K562 (cell line): Measurements from ENCODE around the gene SLC25A45. TPM values are rescaled to one million over a fixed set of nuclear protein-coding genes. Genes with fewer than 3 reads are reported as not detected.

Experiments
- ATAC-seq: fragments of 200-7000 bp; cut with Tn5 transposase; 3 replicates; pipeline ENCODE4 v1.9.1; 2020; ENCODE audit warnings: moderate library complexity
- BruUV-seq: library from RNA; stranded (reverse); fragments of 400-500 nt; replicated peaks from 2 replicates; lab custom pipeline; 2021; lab: Mats Ljungman, UMichigan
- CTCF ChIA-PET: fragments of 300-600 bp; formaldehyde crosslinking; extraction: SDS; loops from one replicate; lab custom pipeline; 2021; ENCODE audit warnings: low intra/inter-chr PET ratio; lab: Yijun Ruan, JAX
- POLR2A ChIA-PET: fragments of 300-600, 350-650 bp; sonication (Branson Sonifier 250); formaldehyde crosslinking; extraction: SDS; loops from one replicate; lab custom pipeline; 2021; ENCODE audit warnings: antibody characterized with exemption, inconsistent platforms; lab: Yijun Ruan, JAX
- DNase-seq, 4 experiments: peaks; one replicate each; pipeline versions ENCODE4 v3.0.0 to v3.0.0-alpha.2; 2011 to 2018; ENCODE audit warnings: low spot score in 3 of 4, mixed read lengths in 3 of 4; ENCODE audit errors: extremely low read depth in 1 of 4
- FAIRE-seq: peaks from 2 replicates; lab custom pipeline; 2011; peaks lifted over from hg19 to GRCh38; lab: Jason Lieb, UNC
- H2AFZ ChIP-seq: 2 replicates; pipeline ENCODE4 v1.6.0; 2011; ENCODE audit warnings: low read depth, low read length, control low read depth, inconsistent platforms
- H3K27ac ChIP-seq: fragments of 200-600 bp; 3 replicates; pipeline ENCODE4 v1.8.0; 2011; ENCODE audit warnings: low read depth, mild to moderate bottlenecking, control low read depth, inconsistent platforms, low read length, moderate library complexity, mixed read lengths; ENCODE audit errors: extremely low read depth
- H3K27me3 ChIP-seq, 2 experiments: fragments of 300-600 bp in 1 of 2; 2 replicates in 1 of 2; 3 replicates in 1 of 2; pipeline versions ENCODE4 v1.6.0 to v1.8.0; 2011; ENCODE audit warnings: inconsistent platforms in 2 of 2, low read length in 2 of 2, mild to moderate bottlenecking in 1 of 2, mixed read lengths in 1 of 2, moderate library complexity in 1 of 2; ENCODE audit not compliant: control insufficient read depth in 2 of 2, insufficient read depth in 2 of 2
- H3K36me3 ChIP-seq: fragments of 300-600 bp; 3 replicates; pipeline ENCODE4 v1.8.0; 2011; ENCODE audit warnings: mild to moderate bottlenecking, low read length, inconsistent platforms; ENCODE audit not compliant: control insufficient read depth, insufficient read depth
- H3K4me1 ChIP-seq, 2 experiments: fragments of 200-600 bp in 1 of 2; replicated peaks in 1 of 2; 2 replicates in 1 of 2; 3 replicates in 1 of 2; pipeline versions ENCODE4 v1.5.1 to v1.8.0; 2011; ENCODE audit warnings: inconsistent platforms in 2 of 2, low read length in 2 of 2, mild to moderate bottlenecking in 1 of 2, mixed read lengths in 1 of 2, moderate library complexity in 1 of 2; ENCODE audit not compliant: control insufficient read depth in 2 of 2, insufficient read depth in 2 of 2
- H3K4me2 ChIP-seq: 2 replicates; pipeline ENCODE4 v1.6.1; 2011; ENCODE audit warnings: low read length, control low read depth, inconsistent platforms, mixed read lengths; ENCODE audit not compliant: insufficient read depth
- H3K4me3 ChIP-seq: fragments of 200-600 bp; sonication (generic), shearing (Covaris generic); 2 replicates; pipeline ENCODE4 v1.5.1; 2016; ENCODE audit warnings: control low read depth, inconsistent platforms
- H3K79me2 ChIP-seq: fragments of 200-600 bp; 3 replicates; pipeline ENCODE4 v1.8.0; 2011; ENCODE audit warnings: low read length, inconsistent platforms; ENCODE audit not compliant: control insufficient read depth, insufficient read depth
- H3K9ac ChIP-seq, 2 experiments: 2 replicates each; pipeline versions ENCODE4 v1.6.0 to v1.6.1; 2011; ENCODE audit warnings: low read depth in 2 of 2, low read length in 2 of 2, control low read depth in 1 of 2, inconsistent platforms in 1 of 2, mild to moderate bottlenecking in 1 of 2, mixed read lengths in 1 of 2; ENCODE audit not compliant: insufficient read depth in 1 of 2
- H3K9me1 ChIP-seq: one replicate; pipeline ENCODE4 v1.6.0; 2011; ENCODE audit warnings: inconsistent platforms, mild to moderate bottlenecking, low read length, moderate library complexity; ENCODE audit not compliant: control insufficient read depth, insufficient read depth
- H3K9me3 ChIP-seq: replicated peaks from 2 replicates; pipeline ENCODE4 v1.5.1; 2011; ENCODE audit warnings: low read depth, low read length, inconsistent platforms; ENCODE audit not compliant: control insufficient read depth, insufficient read depth
- H4K20me1 ChIP-seq: replicated peaks from 2 replicates; pipeline ENCODE4 v1.6.1; 2011; ENCODE audit warnings: low read length, inconsistent platforms, mixed read lengths; ENCODE audit not compliant: control insufficient read depth, insufficient read depth
- CHD1 ChIP-seq: fragments of 200-600 bp; sonication (generic); IDR thresholded peaks from one replicate; pipeline ENCODE4 v1.6.1; 2012; ENCODE audit warnings: mild to moderate bottlenecking, moderate library complexity, low read length, inconsistent platforms
- EGR1 ChIP-seq: fragments of 450-650 bp; conservative IDR thresholded peaks from 2 replicates; pipeline ENCODE4 v1.6.1; 2017; ENCODE audit warnings: mild to moderate bottlenecking
- FOXA3 ChIP-seq, 2 experiments: fragments of 450-650 bp in 1 of 2; sonication (generic) in 1 of 2; formaldehyde crosslinking; IDR thresholded peaks in 1 of 2; conservative IDR thresholded peaks in 1 of 2; 2 replicates each; pipeline versions ENCODE4 v1.4.0 to v1.8.0; 2020 to 2022; ENCODE audit warnings: mild to moderate bottlenecking in 2 of 2, missing genetic modification reagents in 1 of 2
- GABPB2 ChIP-seq: fragments of 250-450 bp; sonication (Bioruptor Pico); conservative IDR thresholded peaks from 2 replicates; pipeline ENCODE4 v1.5.1; 2021; ENCODE audit warnings: mild to moderate bottlenecking
- MAZ ChIP-seq, 2 experiments: fragments of 450-650 bp in 1 of 2; sonication (generic) in 1 of 2; formaldehyde crosslinking; IDR thresholded peaks in 1 of 2; conservative IDR thresholded peaks in 1 of 2; 2 replicates each; pipeline versions ENCODE4 v1.4.0 to v1.5.0; 2020; ENCODE audit warnings: mild to moderate bottlenecking in 1 of 2, missing genetic modification reagents in 1 of 2
- NR2F6 ChIP-seq: fragments of 450-650 bp; formaldehyde crosslinking; IDR thresholded peaks from 2 replicates; pipeline ENCODE4 v1.4.0; 2020; ENCODE audit warnings: mild to moderate bottlenecking
- RBFOX2 ChIP-seq: fragments of 200-400 bp; formaldehyde crosslinking; IDR thresholded peaks from 2 replicates; pipeline ENCODE4 v1.6.1; 2017; ENCODE audit warnings: low read depth, mild to moderate bottlenecking, low read length, moderate library complexity
- SMAD4 ChIP-seq: fragments of 250-450 bp; sonication (Bioruptor Pico); conservative IDR thresholded peaks from 2 replicates; pipeline ENCODE4 v1.8.0; 2021; ENCODE audit warnings: inconsistent platforms, mild to moderate bottlenecking, moderate library complexity
- SPI1 ChIP-seq: IDR thresholded peaks from 2 replicates; pipeline ENCODE4 v1.6.1; 2011; ENCODE audit warnings: low read depth, low read length, control low read depth, borderline replicate concordance
- WGBS: fragments of 100-300 bp; shearing (Covaris generic); methylation state at CpG from one replicate; pipeline ENCODE4 v1.1.6; 2016; ENCODE audit warnings: low coverage, mixed read lengths; ENCODE audit not compliant: insufficient coverage; ENCODE audit errors: missing lambda C conversion rate; 5-methylcytosine and 5-hydroxymethylcytosine counted together
- in situ Hi-C: fragments of 300-500 bp; cut with MboI; formaldehyde crosslinking; loops from 4 replicates; pipeline ENCODE4 v1.15.0; 2018; ENCODE audit warnings: inconsistent platforms, mixed read lengths
- intact Hi-C: fragments of 100-400 bp; cut with micrococcal nuclease; formaldehyde crosslinking; loops from 2 replicates; pipeline ENCODE4 v1.14.2; 2022
- polyA plus RNA-seq, 8 experiments: library from polyadenylated mRNA; depleted of rRNA in 4 of 8; stranded (reverse) in 5 of 8; unstranded in 3 of 8; fragments of >200 nt; fragmentation: Nextera tagmentation in 2 of 8; fragmentation: Illumina TruSeq in 1 of 8; extraction: Ambion mirVana in 2 of 8; extraction: Trizol in 1 of 8; gene quantifications; 2 replicates each; pipeline versions ENCODE4 v1.2.1 to v1.2.3, GENCODE V29; 2011 to 2014; ENCODE audit warnings: inconsistent platforms in 1 of 8, missing spikeins in 1 of 8
- total RNA-seq, 7 experiments: library from RNA; depleted of rRNA in 6 of 7; stranded (reverse); fragments of >200 nt in 6 of 7; fragmentation: Illumina TruSeq in 2 of 7; extraction: Trizol in 2 of 7; gene quantifications; 2 replicates each; pipeline versions ENCODE4 v1.2.1 to v1.2.3, GENCODE V29; 2011 to 2021; ENCODE audit warnings: low replicate concordance in 1 of 7
- TF ChIP-seq, protein P1 (sequence below): sonication (generic); formaldehyde crosslinking; IDR thresholded peaks from 2 replicates; pipeline ENCODE4 v1.8.1; 2023; ENCODE audit warnings: mild to moderate bottlenecking, missing genetic modification reagents
- TF ChIP-seq, protein P2 (sequence below): fragments of 450-650 bp; IDR thresholded peaks from 2 replicates; pipeline ENCODE4 v1.6.1; 2018; ENCODE audit not compliant: partially characterized antibody

The SLC25A45 gene
- total and polyA plus RNA-seq, 9 of the 15 experiments (the other 6 are each of a cell fraction or from before 2014, with no cell fraction given): 0.15 to 2.3 (median 0.68) TPM

DNA sequence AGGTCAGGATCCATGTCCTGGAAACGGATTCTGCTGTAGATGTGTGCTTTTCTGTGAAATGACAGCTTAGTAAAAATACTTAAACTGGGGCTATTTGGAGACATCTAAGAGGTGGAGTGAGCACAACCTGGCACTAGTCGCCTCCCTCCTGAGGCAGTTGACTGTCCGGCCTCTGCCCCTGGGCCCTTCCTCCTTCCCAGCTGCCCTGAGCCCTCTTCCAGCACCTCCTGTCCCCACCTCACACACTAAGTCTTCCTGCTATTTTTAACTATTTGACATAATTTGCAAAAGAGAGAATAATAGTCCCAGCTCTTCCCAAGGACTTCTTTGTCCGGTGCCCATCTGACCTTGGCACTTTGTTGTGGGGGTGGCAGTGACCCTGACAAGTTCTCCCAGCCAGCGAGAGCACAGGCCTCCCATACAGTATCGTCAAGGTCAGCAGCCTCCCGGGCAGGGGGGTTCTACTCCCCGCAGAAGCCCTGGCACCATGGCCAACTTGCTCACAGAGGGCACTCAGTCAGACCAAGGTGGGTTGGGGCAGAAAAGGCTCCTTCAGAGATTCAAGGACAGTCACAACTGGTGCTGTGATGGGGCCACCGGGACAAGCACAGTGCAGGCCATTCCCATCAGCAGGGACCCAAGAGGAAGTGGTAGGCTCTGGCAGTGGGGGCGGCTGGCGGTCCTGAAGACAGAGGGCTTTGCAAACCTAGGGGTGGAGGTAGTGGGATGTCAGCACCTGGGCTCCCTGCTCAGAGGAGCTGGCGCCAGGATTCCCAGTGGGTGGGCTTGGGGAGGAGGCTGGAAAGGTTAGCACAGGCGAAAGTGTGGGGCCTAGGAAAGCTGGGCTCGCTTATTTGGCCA is 34.6 kb upstream of the SLC25A45 start:
- Histone ChIP-seq H3K9ac (peak overlapping the region; percentile 88 to 98), H3K4me3 (peak overlapping the region; percentile 4; the same call in 1 of the 2 replicates), H3K9me1 (no peaks in the 10 kb centered on the region), H3K9me3 (no peaks in the 10 kb centered on the region), H3K36me3 (peaks cover 10% of the 10 kb centered on the region; the same call in 1 of the 3 replicates), H2AFZ (peak overlapping the region; percentile 95), H3K4me1 (peaks cover 51 to 66% of the 10 kb centered on the region in 2 experiments), H3K4me2 (peak overlapping the region; percentile 91), H4K20me1 (no peaks in the 10 kb centered on the region), H3K27me3 (no peaks in the 10 kb centered on the region), H3K27ac (peak overlapping the region; percentile 98), H3K79me2 (peaks cover 57% of the 10 kb centered on the region)
- no peak for DNase-seq
- CTCF ChIA-PET: interaction anchor here (0.9 to 1.7 kb wide), 6 partner anchors 16 to 94 kb away, joined by 3 to 21 read pairs (median 5); partner anchors contain the start of gene SLC25A45
- TF ChIP-seq CHD1 (peak; percentile 19), EGR1 (peak; percentile 36), SMAD4 (peak; percentile 4; the same call in 1 of the 2 replicates), RBFOX2 (peak; percentile 52; the same call in 1 of the 2 replicates), SPI1 (peak; percentile 86), NR2F6 (CRISPR knock-in tag) (no peak), FOXA3 (CRISPR knock-in tag; conservative IDR thresholded peaks at IDR 0.05 in 1 of 2, IDR thresholded peaks at IDR 0.05 in 1 of 2) (peak in 1 of 2 experiments; percentile 20; a peak in 1 of 4 replicates), GABPB2 (no peak), MAZ (CRISPR knock-in tag; conservative IDR thresholded peaks at IDR 0.05 in 1 of 2, IDR thresholded peaks at IDR 0.05 in 1 of 2) (0 out of 4 replicates have a peak, but pooled peaks of 1 of the 2 experiments have one; percentile 4)
- TF ChIP-seq, protein P1, sequence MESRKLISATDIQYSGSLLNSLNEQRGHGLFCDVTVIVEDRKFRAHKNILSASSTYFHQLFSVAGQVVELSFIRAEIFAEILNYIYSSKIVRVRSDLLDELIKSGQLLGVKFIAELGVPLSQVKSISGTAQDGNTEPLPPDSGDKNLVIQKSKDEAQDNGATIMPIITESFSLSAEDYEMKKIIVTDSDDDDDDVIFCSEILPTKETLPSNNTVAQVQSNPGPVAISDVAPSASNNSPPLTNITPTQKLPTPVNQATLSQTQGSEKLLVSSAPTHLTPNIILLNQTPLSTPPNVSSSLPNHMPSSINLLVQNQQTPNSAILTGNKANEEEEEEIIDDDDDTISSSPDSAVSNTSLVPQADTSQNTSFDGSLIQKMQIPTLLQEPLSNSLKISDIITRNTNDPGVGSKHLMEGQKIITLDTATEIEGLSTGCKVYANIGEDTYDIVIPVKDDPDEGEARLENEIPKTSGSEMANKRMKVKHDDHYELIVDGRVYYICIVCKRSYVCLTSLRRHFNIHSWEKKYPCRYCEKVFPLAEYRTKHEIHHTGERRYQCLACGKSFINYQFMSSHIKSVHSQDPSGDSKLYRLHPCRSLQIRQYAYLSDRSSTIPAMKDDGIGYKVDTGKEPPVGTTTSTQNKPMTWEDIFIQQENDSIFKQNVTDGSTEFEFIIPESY (CRISPR knock-in tag): peak; percentile 53; the same call in 1 of the 2 replicates
- TF ChIP-seq, protein P2, sequence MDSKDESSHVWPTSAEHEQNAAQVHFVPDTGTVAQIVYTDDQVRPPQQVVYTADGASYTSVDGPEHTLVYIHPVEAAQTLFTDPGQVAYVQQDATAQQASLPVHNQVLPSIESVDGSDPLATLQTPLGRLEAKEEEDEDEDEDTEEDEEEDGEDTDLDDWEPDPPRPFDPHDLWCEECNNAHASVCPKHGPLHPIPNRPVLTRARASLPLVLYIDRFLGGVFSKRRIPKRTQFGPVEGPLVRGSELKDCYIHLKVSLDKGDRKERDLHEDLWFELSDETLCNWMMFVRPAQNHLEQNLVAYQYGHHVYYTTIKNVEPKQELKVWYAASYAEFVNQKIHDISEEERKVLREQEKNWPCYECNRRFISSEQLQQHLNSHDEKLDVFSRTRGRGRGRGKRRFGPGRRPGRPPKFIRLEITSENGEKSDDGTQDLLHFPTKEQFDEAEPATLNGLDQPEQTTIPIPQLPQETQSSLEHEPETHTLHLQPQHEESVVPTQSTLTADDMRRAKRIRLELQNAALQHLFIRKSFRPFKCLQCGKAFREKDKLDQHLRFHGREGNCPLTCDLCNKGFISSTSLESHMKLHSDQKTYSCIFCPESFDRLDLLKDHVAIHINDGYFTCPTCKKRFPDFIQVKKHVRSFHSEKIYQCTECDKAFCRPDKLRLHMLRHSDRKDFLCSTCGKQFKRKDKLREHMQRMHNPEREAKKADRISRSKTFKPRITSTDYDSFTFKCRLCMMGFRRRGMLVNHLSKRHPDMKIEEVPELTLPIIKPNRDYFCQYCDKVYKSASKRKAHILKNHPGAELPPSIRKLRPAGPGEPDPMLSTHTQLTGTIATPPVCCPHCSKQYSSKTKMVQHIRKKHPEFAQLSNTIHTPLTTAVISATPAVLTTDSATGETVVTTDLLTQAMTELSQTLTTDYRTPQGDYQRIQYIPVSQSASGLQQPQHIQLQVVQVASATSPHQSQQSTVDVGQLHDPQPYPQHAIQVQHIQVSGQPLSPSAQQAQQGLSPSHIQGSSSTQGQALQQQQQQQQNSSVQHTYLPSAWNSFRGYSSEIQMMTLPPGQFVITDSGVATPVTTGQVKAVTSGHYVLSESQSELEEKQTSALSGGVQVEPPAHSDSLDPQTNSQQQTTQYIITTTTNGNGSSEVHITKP: peak; percentile 7
- intact Hi-C loops: loop anchor here (1.0 to 2.0 kb wide), 5 partner anchors 16 to 93 kb away; partner anchors contain the start of gene SLC25A45
- in situ Hi-C loops: loop anchor here (5.0 kb wide), 1 partner anchor 95 kb away; no protein-coding TSS in a partner anchor
- POLR2A ChIA-PET: interaction anchor here (0.5 to 17.3 kb wide), 18 partner anchors 8 to 462 kb away, joined by 3 to 1349 read pairs (median 5); partner anchors contain the start of genes MALAT1 and NEAT1
- no peak for FAIRE-seq
- ATAC-seq: no peak
- no TSS peak for BruUV-seq
- 49% methylated on average over 14 of the region's 14 CpGs for WGBS
